Smooth muscle cell (in vitro differentiated cells): ENCODE results near the gene WFIKKN1. TPM values are rescaled to one million over a fixed set of nuclear protein-coding genes. Genes with fewer than 3 reads are reported as not detected.

ENCODE experiments used
- DNase-seq: peaks from one replicate; lab custom pipeline; 2025; ENCODE audit not compliant: unreplicated experiment; lab: John Stamatoyannopoulos, UW
- H2AFZ ChIP-seq: fragments of 200-600 bp; sonication (generic); 2 replicates; pipeline ENCODE4 v1.6.0; 2016; ENCODE audit warnings: antibody characterized with exemption, low read depth, mild to moderate bottlenecking
- H3F3A ChIP-seq: fragments of 200-600 bp; sonication (generic); 2 replicates; pipeline ENCODE4 v1.6.0; 2017; ENCODE audit warnings: antibody characterized with exemption, low read depth
- H3K27ac ChIP-seq: fragments of 200-600 bp; sonication (generic); 2 replicates; pipeline ENCODE4 v1.5.1; 2016; ENCODE audit warnings: low read depth, mild to moderate bottlenecking
- H3K27me3 ChIP-seq: fragments of 200-600 bp; sonication (generic); 2 replicates; pipeline ENCODE4 v1.6.1; 2016; ENCODE audit warnings: low read depth, mild to moderate bottlenecking
- H3K36me3 ChIP-seq: fragments of 200-600 bp; sonication (generic); 2 replicates; pipeline ENCODE4 v1.5.1; 2016; ENCODE audit warnings: low read depth
- H3K4me1 ChIP-seq: fragments of 200-600 bp; sonication (generic); 2 replicates; pipeline ENCODE4 v1.5.1; 2016; ENCODE audit warnings: low read depth
- H3K4me2 ChIP-seq: fragments of 200-600 bp; sonication (generic); 2 replicates; pipeline ENCODE4 v1.6.0; 2016; ENCODE audit warnings: mild to moderate bottlenecking
- H3K4me3 ChIP-seq: fragments of 200-600 bp; sonication (generic); 2 replicates; pipeline ENCODE4 v1.5.1; 2016; ENCODE audit warnings: mild to moderate bottlenecking
- H3K79me2 ChIP-seq: fragments of 200-600 bp; sonication (generic); 2 replicates; pipeline ENCODE4 v1.6.0; 2016; ENCODE audit warnings: low read depth, mild to moderate bottlenecking
- H3K9ac ChIP-seq: fragments of 200-600 bp; sonication (generic); 2 replicates; pipeline ENCODE4 v1.6.0; 2016; ENCODE audit warnings: low read depth
- H3K9me3 ChIP-seq: fragments of 200-600 bp; sonication (generic); replicated peaks from 2 replicates; pipeline ENCODE4 v1.5.1; 2016; ENCODE audit warnings: low read depth
- H4K20me1 ChIP-seq: fragments of 200-600 bp; sonication (generic); 2 replicates; pipeline ENCODE4 v1.6.0; 2016; ENCODE audit warnings: low read depth
- CTCF ChIP-seq: fragments of 200-600 bp; sonication (generic); IDR thresholded peaks from 2 replicates; pipeline ENCODE4 v1.5.1; 2017; ENCODE audit warnings: borderline replicate concordance, mild to moderate bottlenecking, antibody characterized with exemption; ENCODE audit not compliant: insufficient read depth, poor library complexity, severe bottlenecking
- WGBS: methylation state at CpG from one replicate; pipeline ENCODE4 v1.1.7; 2016; ENCODE audit warnings: low lambda C conversion rate; 5-methylcytosine and 5-hydroxymethylcytosine counted together
- polyA plus RNA-seq: library from polyadenylated mRNA; unstranded; fragments of >200 nt; fragmentation: Nextera tagmentation; extraction: Ambion mirVana; gene quantifications from 2 replicates; pipeline ENCODE4 v1.2.1, GENCODE V29; 2016
- total RNA-seq: library from RNA; depleted of rRNA; stranded (reverse); fragments of >200 nt; gene quantifications from 2 replicates; pipeline ENCODE4 v1.2.3, GENCODE V29; 2014

WFIKKN1 gene
- total and polyA plus RNA-seq, 2 experiments from 2014 or later = 0.77 TPM; not detected in 1

GRCh38 chr16:676565-676902 is 45.7 kb downstream of the WFIKKN1 start:
- Histone ChIP-seq H3K9ac (no peak overlapping the region), H3K9me3 (no peaks in the 10 kb centered on the region), H3K79me2 (peaks cover 10% of the 10 kb centered on the region), H3K27ac (no peak overlapping the region), H3K4me2 (no peak overlapping the region), H4K20me1 (peaks cover 28% of the 10 kb centered on the region), H3K27me3 (no peaks in the 10 kb centered on the region), H3K36me3 (no peaks in the 10 kb centered on the region), H2AFZ (no peak overlapping the region), H3K4me3 (no peak overlapping the region), H3K4me1 (peaks cover 14% of the 10 kb centered on the region), H3F3A (peaks cover 4% of the 10 kb centered on the region)
- WGBS = 95% methylated on average over 17 of the region's 21 CpGs
- TF ChIP-seq CTCF = no peak
- no peak for DNase-seq

- TF ChIP-seq CTCF = no peak
- 89% methylated on average over 19 of the region's 23 CpGs for WGBS
Observed at GRCh38 chr16:676913-677312, 46.1 kb downstream of the WFIKKN1 start.

GRCh38 chr16:677316-678190 is 46.8 kb downstream of the WFIKKN1 start:
- no peak overlapping the region for H2AFZ ChIP-seq
- H3K27ac ChIP-seq = no peak overlapping the region
- peaks cover 31% of the 10 kb centered on the region for H4K20me1 ChIP-seq
- no peaks in the 10 kb centered on the region for H3K9me3 ChIP-seq
- no peaks in the 10 kb centered on the region for H3K36me3 ChIP-seq
- no peak overlapping the region for H3K4me2 ChIP-seq
- H3F3A ChIP-seq = peaks cover 4% of the 10 kb centered on the region
- peaks cover 20% of the 10 kb centered on the region for H3K79me2 ChIP-seq
- peaks cover 15% of the 10 kb centered on the region for H3K4me1 ChIP-seq
- DNase-seq = no peak
- no peak for TF ChIP-seq CTCF
- 94% methylated on average over 45 of the region's 57 CpGs for WGBS
- no peaks in the 10 kb centered on the region for H3K27me3 ChIP-seq
- no peak overlapping the region for H3K9ac ChIP-seq
- no peak overlapping the region for H3K4me3 ChIP-seq

More at GRCh38 chr16:676913-677312, 46.1 kb downstream of the WFIKKN1 start:
- Histone ChIP-seq H3K4me3 (no peak overlapping the region), H3F3A (peaks cover 4% of the 10 kb centered on the region), H3K27ac (no peak overlapping the region), H3K9me3 (no peaks in the 10 kb centered on the region), H3K4me2 (no peak overlapping the region), H3K79me2 (peaks cover 14% of the 10 kb centered on the region), H3K36me3 (no peaks in the 10 kb centered on the region), H3K27me3 (no peaks in the 10 kb centered on the region), H4K20me1 (peaks cover 31% of the 10 kb centered on the region), H3K4me1 (peaks cover 15% of the 10 kb centered on the region), H3K9ac (no peak overlapping the region), H2AFZ (no peak overlapping the region)
- DNase-seq = no peak
